Posterior vena cava (tissue), 2 donors: Measurements from ENCODE around the gene CKAP4. TPM values are rescaled to one million over a fixed set of nuclear protein-coding genes. Genes with fewer than 3 reads are reported as not detected.
"Not testable (repeated sequence)": the region's sequence is repeated elsewhere in the genome, so short reads cannot be mapped to it uniquely, and the experiment has no call there.

Experiments used
- DNase-seq: peaks from one replicate; pipeline ENCODE4 v3.0.0-alpha.2; 2020; ENCODE audit warnings: low spot score
- intact Hi-C, 2 donors: fragments of 100-400 bp; cut with DNase I; formaldehyde crosslinking; loops; one replicate each; pipeline versions ENCODE4 v1.14.1 to v1.14.2; 2022 to 2023
- long read RNA-seq, 2 donors: library from polyadenylated mRNA; unstranded; transcript quantifications; one replicate each; pipeline ENCODE4 v2.0.0, GENCODE V29; 2020 to 2021
- total RNA-seq, 2 donors: library from RNA; stranded (reverse); fragmentation: NEBNext Ultra II Directional; extraction: Animal tissue kit (Norgen Biotek cat#: 25700); gene quantifications; one replicate each; pipeline ENCODE4 v1.2.1, GENCODE V29; 2021
- donor health status: DM: yes; HTN: yes; CAD: no.
- donor health status: DM: yes; HTN: yes; CAD: no.

Gene CKAP4, protein sequence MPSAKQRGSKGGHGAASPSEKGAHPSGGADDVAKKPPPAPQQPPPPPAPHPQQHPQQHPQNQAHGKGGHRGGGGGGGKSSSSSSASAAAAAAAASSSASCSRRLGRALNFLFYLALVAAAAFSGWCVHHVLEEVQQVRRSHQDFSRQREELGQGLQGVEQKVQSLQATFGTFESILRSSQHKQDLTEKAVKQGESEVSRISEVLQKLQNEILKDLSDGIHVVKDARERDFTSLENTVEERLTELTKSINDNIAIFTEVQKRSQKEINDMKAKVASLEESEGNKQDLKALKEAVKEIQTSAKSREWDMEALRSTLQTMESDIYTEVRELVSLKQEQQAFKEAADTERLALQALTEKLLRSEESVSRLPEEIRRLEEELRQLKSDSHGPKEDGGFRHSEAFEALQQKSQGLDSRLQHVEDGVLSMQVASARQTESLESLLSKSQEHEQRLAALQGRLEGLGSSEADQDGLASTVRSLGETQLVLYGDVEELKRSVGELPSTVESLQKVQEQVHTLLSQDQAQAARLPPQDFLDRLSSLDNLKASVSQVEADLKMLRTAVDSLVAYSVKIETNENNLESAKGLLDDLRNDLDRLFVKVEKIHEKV
- total RNA-seq = 10 to 100 TPM; 59.9 to 71.8 TPM
- long read RNA-seq, donor 1, transcript CKAP4-201 (2 exons, 3,093 nt) = major isoform, 68 of 87 reads
- long read RNA-seq, donor 1, partial matches to known transcripts = 0 of 87 reads
- long read RNA-seq, donor 1, other reads (novel, unspliced or antisense) = 19 of 87 reads
- long read RNA-seq, donor 2, transcript CKAP4-201 (2 exons, 3,093 nt) = major isoform, 19 of 52 reads
- long read RNA-seq, donor 2, partial matches to known transcripts = 0 of 52 reads
- long read RNA-seq, donor 2, other reads (novel, unspliced or antisense) = 33 of 52 reads

DNA sequence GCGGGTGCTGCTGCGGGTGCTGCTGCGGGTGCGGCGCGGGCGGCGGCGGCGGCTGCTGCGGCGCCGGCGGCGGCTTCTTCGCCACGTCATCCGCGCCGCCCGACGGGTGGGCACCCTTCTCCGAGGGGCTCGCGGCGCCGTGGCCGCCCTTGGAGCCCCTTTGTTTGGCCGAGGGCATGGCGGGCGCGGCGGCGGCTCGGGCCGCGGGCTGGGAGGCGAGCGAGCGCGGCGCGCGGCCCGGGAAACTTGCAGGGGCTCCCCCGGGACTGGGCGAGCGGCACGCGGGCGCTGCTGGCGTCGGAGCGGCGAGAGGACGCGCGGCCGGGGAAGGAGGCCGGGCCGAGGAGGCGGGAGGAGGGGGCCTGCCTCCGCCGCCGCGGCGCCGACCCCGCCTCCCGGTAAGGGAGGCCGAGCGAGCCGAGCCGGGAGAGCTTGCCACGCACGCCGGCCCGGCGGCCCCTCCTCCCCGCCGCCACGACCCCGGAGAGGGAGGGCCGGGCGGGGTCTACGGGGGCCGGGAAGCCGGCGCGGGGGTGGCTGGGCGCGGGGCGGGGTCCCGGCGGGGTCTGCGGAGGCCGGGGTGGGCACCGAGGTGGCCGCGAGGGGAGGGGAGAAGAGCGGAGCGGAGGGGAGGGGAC lies at the start of gene CKAP4:
Gene CKAP4, minus strand, starts transcription at position 347 of the 638 bp plus-strand sequence. Its CDS starts 169 bp downstream, at position 178.
- DNase-seq = peak; percentile 93

DNA sequence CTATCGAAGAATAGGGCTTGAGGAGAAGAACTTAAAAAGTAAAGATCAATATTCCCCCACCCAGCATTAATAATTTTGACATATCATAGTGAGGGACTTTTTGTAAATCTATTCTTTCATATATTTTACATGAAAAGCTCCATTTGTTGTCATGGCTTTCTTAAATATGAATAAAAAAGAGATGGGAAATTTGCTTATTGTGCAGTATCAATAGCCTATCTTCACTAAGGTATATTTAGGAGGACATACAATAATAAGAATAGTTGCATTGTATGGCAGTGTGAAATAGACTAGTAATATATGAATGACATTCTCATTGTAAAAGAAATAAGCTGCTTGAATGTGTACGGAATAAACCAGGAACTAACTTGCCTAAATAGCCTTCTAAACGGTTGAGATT lies 49.3 kb upstream of the CKAP4 start:
- DNase-seq = no peak
- intact Hi-C loops = no loop called here

More for the DNA sequence above, at the start of gene CKAP4:
- intact Hi-C loops = loop anchor here in 1 of 2 donors (10.0 kb wide), 1 partner anchor 57 kb away; the partner anchor contains the start of gene TCP11L2

DNA sequence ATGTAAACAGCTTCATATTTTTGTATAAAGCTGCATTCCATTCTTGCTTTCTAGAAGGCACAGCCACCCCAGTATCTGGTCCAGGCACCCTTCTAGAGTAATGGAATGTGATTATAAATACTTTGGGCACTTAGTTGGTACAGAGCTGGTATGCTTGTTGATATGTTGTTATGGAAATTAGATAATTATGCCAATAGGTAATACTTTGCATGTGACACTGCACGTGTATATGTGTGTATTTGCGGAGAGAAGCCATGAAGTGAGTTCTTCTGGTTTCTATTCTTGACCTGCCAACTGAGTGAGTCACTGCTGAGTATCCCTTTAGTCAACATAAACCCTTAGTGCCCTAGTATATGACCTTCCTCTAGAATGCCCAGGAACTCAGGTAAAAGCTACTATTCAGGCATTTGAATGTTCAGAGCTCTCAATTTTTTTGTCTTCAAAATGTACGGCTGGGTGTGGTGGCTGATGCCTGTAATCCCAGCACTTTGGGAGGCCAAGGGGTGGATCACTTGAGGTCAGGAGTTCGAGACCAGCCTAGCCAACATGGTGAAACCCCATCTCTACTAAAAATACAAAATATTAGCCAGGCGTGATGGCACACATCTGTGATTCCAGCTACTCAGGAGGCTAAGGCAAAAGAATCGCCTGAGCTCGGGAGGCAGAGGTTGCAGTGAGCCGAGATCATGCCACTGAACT lies 48.5 kb upstream of the CKAP4 start:
- intact Hi-C loops = no loop called here
- DNase-seq = no peak

DNA sequence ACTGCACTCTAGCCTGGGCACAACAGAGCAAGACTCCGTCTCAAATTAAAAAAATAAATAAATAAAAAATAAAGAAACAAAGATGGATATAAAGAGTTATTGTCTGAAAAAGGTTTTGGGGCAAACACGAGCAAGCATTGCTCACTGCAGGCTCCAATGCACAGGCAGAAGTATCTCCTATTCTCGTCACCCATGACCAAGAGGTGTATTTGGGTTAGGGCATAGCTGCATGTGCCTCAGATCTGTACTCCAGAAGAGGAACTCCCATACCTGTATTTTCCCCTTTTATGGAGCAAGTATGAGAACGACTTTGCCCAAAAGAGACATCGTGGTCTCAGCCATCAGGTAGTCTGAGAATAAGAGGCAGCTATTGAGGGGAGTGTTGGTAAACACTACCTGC lies 44.5 kb upstream of the CKAP4 start:
- intact Hi-C loops = no loop called here
- DNase-seq = no peak

DNA sequence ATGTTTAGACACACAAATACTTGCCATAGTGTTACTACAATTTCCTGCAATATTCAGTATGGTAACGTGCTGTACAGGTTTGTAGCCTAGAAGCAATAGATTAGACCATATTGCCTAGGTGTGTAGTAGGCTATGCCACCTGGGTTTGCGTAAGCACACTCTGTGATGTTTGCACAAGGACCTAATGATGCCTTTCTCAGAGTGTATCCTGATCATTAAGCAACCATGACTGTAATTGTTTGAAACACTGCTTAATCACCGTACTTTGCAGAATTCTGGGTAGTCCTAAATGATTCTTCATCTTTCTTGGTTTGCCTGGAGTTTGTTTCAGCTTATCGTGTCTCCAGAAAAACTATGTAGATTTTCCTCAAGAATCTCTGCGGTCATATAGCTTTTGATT lies 43.5 kb upstream of the CKAP4 start:
- intact Hi-C loops = no loop called here

DNA sequence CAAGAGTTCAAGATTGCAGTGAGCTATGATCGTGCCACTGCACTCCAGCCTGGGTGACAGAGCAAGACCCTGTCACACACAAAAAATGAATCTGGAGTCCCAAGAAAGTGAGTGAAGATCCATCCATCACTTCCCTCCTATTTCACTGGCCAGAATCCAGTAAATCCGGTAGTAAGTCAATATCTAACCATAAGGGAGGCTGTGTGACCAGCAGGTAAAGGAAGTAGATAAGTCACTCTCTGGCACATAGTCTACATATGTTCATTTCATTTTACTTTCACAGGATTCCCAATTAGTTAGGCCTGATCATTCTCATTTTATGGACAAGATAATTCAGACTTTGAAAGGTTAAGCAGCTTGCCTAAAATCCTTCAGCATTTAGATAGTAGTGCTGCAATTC lies 42.8 kb upstream of the CKAP4 start:
- no peak for DNase-seq
- intact Hi-C loops = no loop called here

More for the DNA sequence above, 43.5 kb upstream of the CKAP4 start:
- no peak for DNase-seq

DNA sequence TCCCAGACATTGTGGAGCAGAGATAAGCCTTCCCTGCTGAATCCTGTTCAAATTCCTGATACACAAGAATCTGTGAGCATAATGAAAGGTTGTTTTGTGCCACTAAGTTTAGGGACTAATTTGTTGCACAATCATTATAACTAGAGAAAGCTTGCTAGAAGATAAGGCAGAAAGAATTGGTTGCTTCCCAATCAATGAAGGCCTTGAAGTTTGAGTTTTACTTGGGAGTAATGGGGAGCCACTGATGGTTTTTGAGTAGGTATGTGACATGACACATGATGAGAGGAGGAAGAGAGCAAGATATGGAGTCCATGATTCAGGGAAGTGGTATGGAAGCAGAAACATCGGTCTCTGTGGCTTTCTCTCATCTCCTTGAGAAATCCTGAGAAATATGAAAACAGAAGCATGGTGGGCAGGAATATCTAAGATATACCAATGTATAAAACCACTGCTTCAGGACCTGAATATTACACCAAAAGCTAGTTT lies 41.4 kb upstream of the CKAP4 start:
- DNase-seq = no peak
- intact Hi-C loops = no loop called here

DNA sequence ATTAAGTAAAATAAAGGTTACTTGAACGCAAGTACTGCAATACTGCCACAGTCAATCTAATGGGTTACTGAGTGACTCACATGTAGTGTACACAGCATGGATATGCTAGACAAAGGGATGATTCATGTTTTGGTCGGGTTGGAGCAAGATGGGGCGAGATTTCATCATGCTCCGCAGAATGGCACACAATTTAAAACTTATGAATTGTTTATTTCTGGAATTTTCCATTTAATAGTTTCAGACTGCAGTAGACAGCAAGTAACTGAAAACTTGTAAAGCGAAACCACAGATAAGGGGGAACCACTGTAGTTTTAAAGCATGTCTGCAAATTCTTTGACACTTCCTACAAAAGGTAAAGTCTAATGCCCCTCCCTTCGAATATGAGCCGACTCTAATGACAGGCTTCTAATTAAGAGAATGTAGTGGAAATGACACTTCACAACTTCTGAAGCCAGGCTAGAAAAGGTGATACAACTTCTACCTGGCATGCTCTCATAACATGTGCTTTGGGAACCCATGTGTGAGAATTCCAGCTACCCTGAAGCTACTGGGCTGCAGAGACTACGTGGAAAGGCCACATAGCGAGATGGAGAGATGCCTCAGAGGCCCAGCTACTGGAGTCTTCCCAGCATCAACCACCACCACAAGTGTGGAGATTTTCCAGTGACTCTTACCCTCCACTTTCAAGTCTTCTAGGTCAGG lies 40.8 kb upstream of the CKAP4 start:
- intact Hi-C loops = no loop called here
- no peak for DNase-seq

DNA sequence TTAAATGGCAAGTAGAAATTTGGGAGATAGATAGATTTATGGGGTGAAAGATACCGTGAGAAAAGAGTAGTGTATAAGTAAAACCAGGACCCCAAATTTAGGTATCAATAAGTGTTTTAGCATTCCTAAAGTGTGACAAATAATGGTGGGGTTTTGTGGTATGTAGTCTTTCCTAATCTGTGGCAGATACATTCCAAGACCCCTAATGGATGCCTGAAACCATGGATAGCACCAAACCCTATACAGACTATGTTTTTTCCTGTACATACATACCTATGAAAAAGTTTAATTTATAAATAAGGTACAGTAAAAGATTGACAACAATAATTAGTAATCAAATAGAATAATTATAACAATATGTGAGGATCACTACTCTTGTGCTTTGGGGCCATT lies 40.3 kb upstream of the CKAP4 start:
- intact Hi-C loops = no loop called here
- DNase-seq = no peak

DNA sequence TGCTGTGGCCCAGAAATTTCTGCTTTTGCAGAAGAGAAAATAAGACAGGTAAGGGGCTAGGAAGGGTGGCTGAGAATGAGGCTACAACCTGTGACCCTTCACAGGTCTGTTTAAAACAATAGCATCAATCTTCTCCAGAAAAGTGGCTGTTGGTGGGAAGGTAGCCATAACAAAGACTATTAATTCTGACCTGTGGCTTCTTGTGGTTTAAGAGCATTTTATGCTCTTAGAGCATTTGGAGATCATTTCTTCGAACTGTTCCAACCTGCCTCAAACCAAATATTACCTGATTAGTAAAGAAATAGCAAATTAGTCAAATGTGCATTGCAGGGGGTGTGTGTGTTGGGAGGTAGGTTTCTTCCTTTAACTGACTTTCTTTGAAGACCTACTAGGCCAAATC lies 39.5 kb upstream of the CKAP4 start:
- intact Hi-C loops = no loop called here

DNA sequence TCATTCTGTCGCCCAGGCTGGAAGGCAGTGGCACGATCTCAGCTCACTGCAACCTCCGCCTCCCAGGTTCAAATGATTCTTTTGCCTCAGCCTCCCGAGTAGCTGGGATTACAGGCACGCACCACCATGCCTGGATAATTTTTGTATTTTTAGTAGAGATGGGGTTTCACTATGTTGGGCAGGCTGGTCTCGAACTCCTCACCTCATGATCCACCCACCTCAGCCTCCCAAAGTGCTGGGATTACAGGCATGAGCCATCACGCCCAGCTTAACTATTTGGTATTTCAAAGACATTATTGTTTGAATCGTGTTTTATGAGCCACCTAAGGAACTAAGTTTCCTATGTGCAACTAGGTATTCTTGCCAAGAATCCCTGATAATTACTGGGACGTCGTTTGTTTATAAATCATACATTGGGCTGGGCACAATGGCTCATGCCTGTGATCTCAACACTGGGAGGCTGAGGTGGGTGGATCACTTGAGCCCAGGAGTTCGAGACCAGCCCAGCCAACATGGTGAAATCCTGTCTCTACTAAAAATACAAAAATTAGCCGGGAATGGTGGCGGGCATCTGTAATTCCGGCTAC lies 38.8 kb upstream of the CKAP4 start:
- intact Hi-C loops, DNase-seq: not testable (repeated sequence)

More for the DNA sequence above, 39.5 kb upstream of the CKAP4 start:
- DNase-seq = no peak

DNA sequence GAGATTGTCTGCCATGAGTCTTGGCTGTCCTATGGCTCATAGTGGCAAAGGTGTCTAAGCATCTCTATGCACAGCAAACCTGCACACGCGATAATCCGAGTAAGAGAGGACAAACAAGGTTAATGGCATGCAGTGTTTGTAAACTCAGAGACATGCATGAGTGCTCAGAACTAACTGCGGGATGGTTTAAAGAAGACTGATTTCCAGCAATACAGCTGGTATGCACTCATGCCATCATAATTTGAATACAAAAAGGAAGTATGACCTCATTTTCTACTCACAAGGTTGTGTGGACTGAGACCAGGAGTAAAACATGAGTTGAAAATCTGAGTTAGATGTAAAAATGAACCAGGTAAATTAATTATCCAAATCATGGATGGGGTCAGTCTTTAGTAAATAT lies 38.2 kb upstream of the CKAP4 start:
- intact Hi-C loops = no loop called here
- no peak for DNase-seq

DNA sequence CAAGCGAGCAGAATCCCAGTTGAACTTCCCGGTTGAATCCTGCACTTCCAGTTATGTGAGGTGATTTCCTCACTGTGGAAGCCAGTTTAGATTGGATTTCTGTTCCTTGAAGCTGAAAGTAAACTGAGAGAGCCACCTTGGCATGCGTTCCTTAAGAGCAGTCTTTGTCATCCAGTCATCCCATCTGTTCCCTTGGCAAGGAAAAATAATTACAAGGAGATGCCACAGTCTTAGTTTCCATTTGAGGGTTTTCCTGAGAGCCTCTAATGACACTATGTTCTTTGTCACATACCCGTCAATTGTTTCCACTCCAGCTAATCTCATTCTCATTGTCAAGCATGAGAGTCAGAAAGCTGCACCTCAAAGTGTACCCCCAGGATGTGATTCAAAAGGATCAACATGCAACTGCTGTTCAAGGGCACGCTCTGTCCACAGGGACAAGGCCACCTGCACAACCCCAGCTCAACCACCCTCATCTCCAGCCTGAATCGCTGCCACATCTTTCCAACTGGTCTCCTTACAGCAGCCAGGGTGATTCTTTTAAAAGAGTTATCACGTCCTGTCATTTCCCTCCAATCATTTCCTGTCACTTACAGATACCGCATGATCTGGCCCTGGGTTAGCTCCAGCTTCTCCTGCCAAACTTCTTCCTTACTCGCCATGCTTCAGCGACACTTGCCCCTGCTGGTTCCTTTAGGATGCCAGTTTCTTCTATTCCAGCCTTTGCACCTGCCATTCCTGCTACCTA lies 36.7 kb upstream of the CKAP4 start:
- intact Hi-C loops = loop anchor here in 1 of 2 donors (5.0 kb wide), 1 partner anchor 57 kb away; no protein-coding TSS in a partner anchor
- DNase-seq = no peak

DNA sequence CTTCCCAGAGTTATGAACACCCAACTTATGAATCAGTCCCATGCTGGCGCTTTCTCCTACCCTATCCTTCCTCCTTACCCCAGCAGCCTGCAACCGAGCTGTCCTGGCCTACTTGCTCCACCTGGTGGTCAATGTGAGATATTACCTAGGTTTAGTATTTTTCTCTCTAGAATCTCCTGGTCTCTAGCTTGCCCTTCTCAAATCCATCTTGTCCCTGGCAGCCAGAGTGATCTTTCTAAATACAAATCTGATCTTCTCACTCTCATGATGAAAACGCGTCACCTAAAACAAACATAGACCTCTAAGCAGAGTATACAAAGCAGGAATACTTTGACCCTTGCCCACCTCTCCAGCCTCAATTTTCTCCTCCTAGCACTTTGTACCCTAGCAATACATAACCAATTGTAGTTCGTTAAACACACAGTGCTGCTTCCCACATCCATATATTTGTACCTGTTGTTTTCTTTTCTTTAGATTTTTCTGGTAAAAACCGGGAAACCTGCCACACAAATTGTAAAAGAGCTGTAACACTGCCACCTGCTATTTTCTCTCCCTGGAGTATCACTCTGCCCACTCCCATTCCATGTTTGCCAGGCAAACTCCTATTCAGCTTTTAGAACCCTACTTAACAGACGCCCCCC lies 34.8 kb upstream of the CKAP4 start:
- DNase-seq = no peak
- intact Hi-C loops = loop anchor here in 1 of 2 donors (5.0 kb wide), 1 partner anchor 55 kb away; no protein-coding TSS in a partner anchor

DNA sequence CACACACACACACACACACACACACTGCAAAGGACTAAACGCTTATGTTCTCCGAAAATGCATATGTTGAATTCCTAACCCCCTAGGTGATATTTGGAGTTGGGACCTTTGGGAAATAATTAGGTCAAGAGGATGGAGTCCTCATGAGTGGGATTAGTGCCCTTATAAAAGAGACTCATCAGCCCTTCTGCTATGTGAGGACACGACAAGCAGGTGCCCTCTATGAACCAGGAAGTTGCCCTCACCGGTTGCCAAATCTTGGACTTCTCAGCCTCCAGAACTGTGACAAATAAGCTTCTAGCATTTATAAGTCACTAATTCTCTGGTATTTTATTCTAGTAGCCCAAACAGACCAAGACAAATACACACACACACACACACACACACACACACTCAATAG lies 34.0 kb upstream of the CKAP4 start:
- DNase-seq = no peak
- intact Hi-C loops = loop anchor here in 1 of 2 donors (5.0 kb wide), 1 partner anchor 55 kb away; no protein-coding TSS in a partner anchor

DNA sequence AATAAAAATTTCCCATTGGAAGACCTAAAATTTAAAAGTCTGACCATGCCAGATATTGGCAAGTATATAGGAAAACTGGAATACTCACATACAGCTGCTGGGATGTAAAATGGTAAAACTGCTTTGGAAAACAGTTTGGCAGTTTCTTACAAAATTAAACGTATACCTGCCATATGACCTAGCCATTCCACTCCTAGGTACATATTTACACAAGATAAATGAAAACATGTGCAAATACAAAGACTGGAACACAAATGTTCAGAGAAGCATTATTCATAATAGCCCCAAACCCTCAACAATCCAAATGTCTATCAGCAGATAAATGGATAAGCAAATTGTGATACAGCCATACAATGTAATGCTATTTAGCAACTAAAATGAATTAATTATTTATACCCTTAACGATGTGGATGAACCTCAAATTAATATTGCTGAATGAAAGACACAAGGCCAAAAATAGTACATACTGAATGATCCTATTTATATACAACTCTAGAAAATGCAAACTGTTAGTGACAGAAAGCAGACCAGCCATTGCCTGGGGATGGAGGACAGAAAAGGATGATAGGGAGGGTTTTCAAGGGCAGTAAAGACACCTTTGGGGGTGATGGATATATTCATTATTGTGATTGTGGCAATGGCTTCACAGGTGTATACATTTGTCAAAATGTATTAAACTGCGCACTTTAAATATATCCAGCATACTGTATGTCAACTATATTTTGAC lies 33.4 kb upstream of the CKAP4 start:
- intact Hi-C loops = loop anchor here in 1 of 2 donors (5.0 kb wide), 1 partner anchor 54 kb away; no protein-coding TSS in a partner anchor
- DNase-seq = no peak
